ENCODE measurements around the gene PIGH. TPM values are rescaled to one million over a fixed set of nuclear protein-coding genes. Genes with fewer than 3 reads are reported as not detected.

Gene PIGH
- total RNA-seq, 1 donor from 2014 or later: 24.3 TPM

- Mint-ChIP-seq H3K9me3 (ENCODE audit: unreplicated experiment) (peaks cover 9% of the 10 kb centered on the region), H3K27me3 (ENCODE audit: unreplicated experiment) (peaks cover 6% of the 10 kb centered on the region), H3K36me3 (ENCODE audit: unreplicated experiment) (peaks cover 9% of the 10 kb centered on the region), H3K4me1 (ENCODE audit: low read depth, unreplicated experiment) (peaks cover 17% of the 10 kb centered on the region), H3K4me3 (ENCODE audit: unreplicated experiment) (peak overlapping the region; percentile 65), H3K27ac (ENCODE audit: unreplicated experiment) (no peak overlapping the region)
- no peak for TF ChIP-seq CTCF (IDR thresholded peaks at IDR 0.05; ENCODE audit: partially characterized antibody, unreplicated experiment)
- DNase-seq: no peak
Observed at GRCh38 chr14:67623114-67623513, 23.0 kb upstream of the PIGH start.

- Mint-ChIP-seq H3K9me3 (ENCODE audit: unreplicated experiment) (peaks cover 9% of the 10 kb centered on the region), H3K36me3 (ENCODE audit: unreplicated experiment) (peaks cover 9% of the 10 kb centered on the region), H3K4me3 (ENCODE audit: unreplicated experiment) (peak overlapping the region; percentile 65), H3K27ac (ENCODE audit: unreplicated experiment) (no peak overlapping the region), H3K4me1 (ENCODE audit: low read depth, unreplicated experiment) (peaks cover 17% of the 10 kb centered on the region), H3K27me3 (ENCODE audit: unreplicated experiment) (peaks cover 6% of the 10 kb centered on the region)
- no peak for DNase-seq
- TF ChIP-seq CTCF (IDR thresholded peaks at IDR 0.05; ENCODE audit: partially characterized antibody, unreplicated experiment): no peak
Observed at GRCh38 chr14:67622675-67623074, 22.6 kb upstream of the PIGH start.

- peak overlapping the region; percentile 95 for H3K27ac Mint-ChIP-seq (ENCODE audit: unreplicated experiment)
- DNase-seq: peak; percentile 52
- peaks cover 9% of the 10 kb centered on the region for H3K36me3 Mint-ChIP-seq (ENCODE audit: unreplicated experiment)
- peaks cover 5% of the 10 kb centered on the region for H3K27me3 Mint-ChIP-seq (ENCODE audit: unreplicated experiment)
- H3K4me3 Mint-ChIP-seq (ENCODE audit: unreplicated experiment): peak overlapping the region; percentile 97
- H3K4me1 Mint-ChIP-seq (ENCODE audit: low read depth, unreplicated experiment): peaks cover 17% of the 10 kb centered on the region
- TF ChIP-seq CTCF (IDR thresholded peaks at IDR 0.05; ENCODE audit: partially characterized antibody, unreplicated experiment): no peak
- peaks cover 9% of the 10 kb centered on the region for H3K9me3 Mint-ChIP-seq (ENCODE audit: unreplicated experiment)
Observed at GRCh38 chr14:67620217-67620785, 20.2 kb upstream of the PIGH start.

- DNase-seq: peak; percentile 99
- Mint-ChIP-seq H3K27me3 (ENCODE audit: unreplicated experiment) (peaks cover 6% of the 10 kb centered on the region), H3K9me3 (ENCODE audit: unreplicated experiment) (peaks cover 7% of the 10 kb centered on the region), H3K36me3 (ENCODE audit: unreplicated experiment) (peaks cover 9% of the 10 kb centered on the region), H3K4me1 (ENCODE audit: low read depth, unreplicated experiment) (peaks cover 17% of the 10 kb centered on the region), H3K4me3 (ENCODE audit: unreplicated experiment) (peak within 1 kb of the TSS; percentile 97), H3K27ac (ENCODE audit: unreplicated experiment) (peak within 1 kb of the TSS; percentile 95)
- TF ChIP-seq CTCF (IDR thresholded peaks at IDR 0.05; ENCODE audit: partially characterized antibody, unreplicated experiment): no peak
Observed at GRCh38 chr14:67619446-67620216, 19.6 kb upstream of the PIGH start, which contains the start of gene ARG2. Gene ARG2 (plus strand): TSS chr14:67619920. CDS start chr14:67619978, 58 bp downstream.

- peak; percentile 76 for TF ChIP-seq CTCF (IDR thresholded peaks at IDR 0.05; ENCODE audit: partially characterized antibody, unreplicated experiment)
- Mint-ChIP-seq H3K4me3 (ENCODE audit: unreplicated experiment) (peak overlapping the region; percentile 81), H3K27me3 (ENCODE audit: unreplicated experiment) (peaks cover 6% of the 10 kb centered on the region), H3K4me1 (ENCODE audit: low read depth, unreplicated experiment) (peaks cover 17% of the 10 kb centered on the region), H3K9me3 (ENCODE audit: unreplicated experiment) (peaks cover 7% of the 10 kb centered on the region), H3K36me3 (ENCODE audit: unreplicated experiment) (peaks cover 3% of the 10 kb centered on the region), H3K27ac (ENCODE audit: unreplicated experiment) (peak overlapping the region; percentile 77)
- DNase-seq: no peak
Observed at GRCh38 chr14:67618617-67619063, 18.6 kb upstream of the PIGH start.

All from glutamatergic neuron (in vitro differentiated cells).